ENCODE data around the gene NRXN2.
A peak's percentile ranks its signal among the peaks of the same experiment; 100 is the strongest.

Gene NRXN2

DNA sequence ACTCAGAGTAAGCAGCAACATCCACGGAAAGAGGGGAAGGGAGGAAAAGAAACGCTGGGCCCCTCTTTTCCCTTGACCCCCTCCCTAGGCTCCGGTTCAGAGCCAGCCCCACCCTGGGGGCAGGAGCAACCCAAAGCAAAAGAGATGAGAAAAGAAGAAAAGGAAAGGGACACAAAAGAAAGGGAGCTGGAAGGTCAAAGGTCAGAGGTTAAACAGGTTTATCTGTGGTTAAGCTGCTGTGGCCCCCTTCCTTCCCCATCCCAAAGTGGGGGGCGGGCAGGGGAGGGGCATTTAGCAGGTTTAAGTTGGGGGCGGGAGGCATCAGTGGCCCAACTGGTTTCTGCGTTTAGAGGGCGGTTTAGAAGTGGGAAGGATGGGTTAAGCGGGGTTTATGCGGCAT lies 96.4 kb downstream of the NRXN2 start:
- Histone ChIP-seq H3K9me3 (replicated peaks in 1 of 2; ENCODE audit: control insufficient read depth in 2 of 2, insufficient read depth in 1 of 2, low read depth in 1 of 2, low read length in 2 of 2) (no peaks in the 10 kb centered on the region), H3K9ac (ENCODE audit: low read depth, low read length, poor library complexity) (no peak overlapping the region), H2AFZ (ENCODE audit: low read length) (no peak overlapping the region), H2BK5ac (ENCODE audit: low read length) (no peak overlapping the region), H4K8ac (ENCODE audit: low read depth, low read length) (no peak overlapping the region), H3K27me3 (ENCODE audit: control insufficient read depth in 3 of 3, insufficient read depth in 3 of 3, low read depth in 1 of 3, low read length in 3 of 3) (peaks cover 0 to 4% (median 0%) of the 10 kb centered on the region in 3 experiments), H2BK120ac (ENCODE audit: low read depth, low read length) (no peak overlapping the region), H3K4me2 (ENCODE audit: insufficient read depth, low read length, poor library complexity, severe bottlenecking) (no peak overlapping the region), H3K36me3 (replicated peaks in 1 of 2; ENCODE audit: control insufficient read depth in 2 of 2, insufficient read depth in 2 of 2, low read length in 2 of 2) (peaks cover under 1 to 5% of the 10 kb centered on the region in 2 donors), H3K79me1 (ENCODE audit: low read depth, low read length) (peaks cover 2% of the 10 kb centered on the region), H4K91ac (ENCODE audit: low read depth, low read length, poor library complexity) (no peak overlapping the region), H2AK5ac (ENCODE audit: low read depth, low read length) (no peak overlapping the region), H3K18ac (ENCODE audit: low read length) (no peak overlapping the region), H3K14ac (ENCODE audit: low read length) (no peak overlapping the region), H3K23ac (ENCODE audit: low read depth, low read length, poor library complexity) (no peak overlapping the region), H2BK12ac (ENCODE audit: low read length) (no peak overlapping the region), H2BK15ac (ENCODE audit: low read length) (peak overlapping the region; percentile 55), H3K27ac (replicated peaks; ENCODE audit: low read length) (peak overlapping the region; percentile 37), H3K4me3 (ENCODE audit: low read length in 2 of 2) (no peak overlapping the region), H3K4me1 (ENCODE audit: control insufficient read depth in 2 of 2, insufficient read depth in 1 of 2, low read depth in 1 of 2, low read length in 2 of 2) (peaks cover under 1 to 11% of the 10 kb centered on the region in 2 donors), H3K4ac (ENCODE audit: low read length) (no peak overlapping the region)
- no peak for DNase-seq (ENCODE audit: low spot score)
- no CpG with 5 or more reads among the region's 9 CpGs for WGBS, 2 donors (ENCODE audit: extremely low coverage in 2 of 2, insufficient read length in 2 of 2, insufficient replicate concordance in 1 of 2)

DNA sequence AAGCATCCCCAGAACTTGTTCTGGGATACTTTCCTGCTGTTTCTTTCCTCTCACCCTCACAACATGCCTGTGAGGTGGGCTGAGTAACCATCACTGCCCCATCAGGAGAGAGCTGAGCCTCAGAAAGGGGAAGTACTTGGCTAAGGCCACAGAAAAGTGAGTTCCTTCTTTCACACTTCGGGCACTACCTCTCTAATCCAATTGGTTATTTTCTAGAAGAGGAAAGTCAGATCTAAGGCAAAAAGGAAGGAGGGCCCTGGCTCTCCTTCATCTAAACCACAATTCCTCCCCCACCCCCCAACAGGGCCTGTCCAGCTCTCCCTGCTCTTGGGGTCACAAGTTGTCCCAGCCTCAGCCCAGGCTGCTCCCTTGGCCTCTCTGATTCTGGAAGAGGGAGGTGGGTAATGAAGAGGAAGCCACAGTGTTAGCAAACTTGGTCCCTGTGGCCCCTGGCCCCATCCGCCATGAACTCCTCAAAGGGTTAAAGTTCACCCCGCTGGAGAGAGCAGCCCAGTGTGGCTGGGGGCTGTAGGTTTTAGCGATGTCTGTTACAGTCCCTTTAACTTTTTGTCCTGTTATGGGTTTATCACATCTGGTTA lies 98.0 kb downstream of the NRXN2 start:
- H3K4me1 ChIP-seq (ENCODE audit: control insufficient read depth in 2 of 2, insufficient read depth in 1 of 2, low read depth in 1 of 2, low read length in 2 of 2) = peaks cover 17 to 26% of the 10 kb centered on the region in 2 donors
- no peak for DNase-seq (ENCODE audit: low spot score)
- no peak overlapping the region for H3K4me3 ChIP-seq (ENCODE audit: low read length in 2 of 2)
- no peak overlapping the region for H2BK5ac ChIP-seq (ENCODE audit: low read length)
- H3K27me3 ChIP-seq (ENCODE audit: control insufficient read depth in 3 of 3, insufficient read depth in 3 of 3, low read depth in 1 of 3, low read length in 3 of 3) = no peaks in the 10 kb centered on the region
- H4K8ac ChIP-seq (ENCODE audit: low read depth, low read length) = no peak overlapping the region
- no peak overlapping the region for H2BK15ac ChIP-seq (ENCODE audit: low read length)
- H3K36me3 ChIP-seq (replicated peaks in 1 of 2; ENCODE audit: control insufficient read depth in 2 of 2, insufficient read depth in 2 of 2, low read length in 2 of 2) = peaks cover 0 to 5% of the 10 kb centered on the region in 2 donors
- no peak overlapping the region for H2BK120ac ChIP-seq (ENCODE audit: low read depth, low read length)
- H2AK5ac ChIP-seq (ENCODE audit: low read depth, low read length) = no peak overlapping the region
- H3K79me1 ChIP-seq (ENCODE audit: low read depth, low read length) = peaks cover 2% of the 10 kb centered on the region
- WGBS, 2 donors (ENCODE audit: extremely low coverage in 2 of 2, insufficient read length in 2 of 2, insufficient replicate concordance in 1 of 2) = no CpG with 5 or more reads among the region's 4 CpGs
- H3K27ac ChIP-seq (replicated peaks; ENCODE audit: low read length) = no peak overlapping the region
- no peak overlapping the region for H3K23ac ChIP-seq (ENCODE audit: low read depth, low read length, poor library complexity)
- H3K9ac ChIP-seq (ENCODE audit: low read depth, low read length, poor library complexity) = no peak overlapping the region
- no peaks in the 10 kb centered on the region for H3K9me3 ChIP-seq (replicated peaks in 1 of 2; ENCODE audit: control insufficient read depth in 2 of 2, insufficient read depth in 1 of 2, low read depth in 1 of 2, low read length in 2 of 2)
- no peak overlapping the region for H3K14ac ChIP-seq (ENCODE audit: low read length)
- no peak overlapping the region for H3K4ac ChIP-seq (ENCODE audit: low read length)
- H3K18ac ChIP-seq (ENCODE audit: low read length) = peak overlapping the region; percentile 53
- no peak overlapping the region for H2BK12ac ChIP-seq (ENCODE audit: low read length)
- H2AFZ ChIP-seq (ENCODE audit: low read length) = no peak overlapping the region
- no peak overlapping the region for H3K4me2 ChIP-seq (ENCODE audit: insufficient read depth, low read length, poor library complexity, severe bottlenecking)
- no peak overlapping the region for H4K91ac ChIP-seq (ENCODE audit: low read depth, low read length, poor library complexity)

DNA sequence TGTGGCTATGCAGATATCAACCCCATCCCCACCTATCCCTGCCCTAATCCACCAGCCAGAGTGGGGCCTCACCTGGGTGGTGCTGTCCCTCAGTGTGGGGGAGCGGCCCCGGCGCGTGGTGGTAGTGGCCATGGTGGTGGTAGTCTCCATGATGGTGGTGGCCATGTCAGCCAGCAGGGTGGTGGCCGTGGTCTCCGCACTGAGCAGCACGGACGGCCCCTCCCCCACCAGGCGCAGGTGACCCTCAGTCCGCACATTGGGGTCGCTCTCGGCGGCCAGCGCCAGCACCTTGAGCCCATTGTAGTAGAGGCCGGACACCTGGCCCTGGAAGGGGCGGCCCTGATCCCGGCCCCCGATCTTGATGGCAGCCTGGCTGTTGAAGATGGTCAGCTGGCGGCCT lies 100.3 kb downstream of the NRXN2 start:
- Histone ChIP-seq H3K23ac (ENCODE audit: low read depth, low read length, poor library complexity) (peak overlapping the region; percentile 48), H2BK15ac (ENCODE audit: low read length) (no peak overlapping the region), H3K36me3 (replicated peaks in 1 of 2; ENCODE audit: control insufficient read depth in 2 of 2, insufficient read depth in 2 of 2, low read length in 2 of 2) (peaks cover 0 to 5% of the 10 kb centered on the region in 2 donors), H3K4me3 (ENCODE audit: low read length in 2 of 2) (no peak overlapping the region), H2AK5ac (ENCODE audit: low read depth, low read length) (peak overlapping the region; percentile 61), H2AFZ (ENCODE audit: low read length) (no peak overlapping the region), H3K14ac (ENCODE audit: low read length) (no peak overlapping the region), H3K27ac (replicated peaks; ENCODE audit: low read length) (no peak overlapping the region), H3K79me1 (ENCODE audit: low read depth, low read length) (peaks cover 2% of the 10 kb centered on the region), H4K8ac (ENCODE audit: low read depth, low read length) (no peak overlapping the region), H3K4me2 (ENCODE audit: insufficient read depth, low read length, poor library complexity, severe bottlenecking) (no peak overlapping the region), H3K9me3 (replicated peaks in 1 of 2; ENCODE audit: control insufficient read depth in 2 of 2, insufficient read depth in 1 of 2, low read depth in 1 of 2, low read length in 2 of 2) (no peaks in the 10 kb centered on the region), H2BK5ac (ENCODE audit: low read length) (no peak overlapping the region), H3K27me3 (ENCODE audit: control insufficient read depth in 3 of 3, insufficient read depth in 3 of 3, low read depth in 1 of 3, low read length in 3 of 3) (no peaks in the 10 kb centered on the region), H2BK12ac (ENCODE audit: low read length) (peak overlapping the region; percentile 52), H2BK120ac (ENCODE audit: low read depth, low read length) (no peak overlapping the region), H3K9ac (ENCODE audit: low read depth, low read length, poor library complexity) (peak overlapping the region; percentile 60), H3K4me1 (ENCODE audit: control insufficient read depth in 2 of 2, insufficient read depth in 1 of 2, low read depth in 1 of 2, low read length in 2 of 2) (peaks cover 22 to 30% of the 10 kb centered on the region in 2 donors), H3K4ac (ENCODE audit: low read length) (no peak overlapping the region), H3K18ac (ENCODE audit: low read length) (no peak overlapping the region), H4K91ac (ENCODE audit: low read depth, low read length, poor library complexity) (no peak overlapping the region)
- no peak for DNase-seq (ENCODE audit: low spot score)
- no CpG with 5 or more reads among the region's 19 CpGs for WGBS, 2 donors (ENCODE audit: extremely low coverage in 2 of 2, insufficient read length in 2 of 2, insufficient replicate concordance in 1 of 2)

DNA sequence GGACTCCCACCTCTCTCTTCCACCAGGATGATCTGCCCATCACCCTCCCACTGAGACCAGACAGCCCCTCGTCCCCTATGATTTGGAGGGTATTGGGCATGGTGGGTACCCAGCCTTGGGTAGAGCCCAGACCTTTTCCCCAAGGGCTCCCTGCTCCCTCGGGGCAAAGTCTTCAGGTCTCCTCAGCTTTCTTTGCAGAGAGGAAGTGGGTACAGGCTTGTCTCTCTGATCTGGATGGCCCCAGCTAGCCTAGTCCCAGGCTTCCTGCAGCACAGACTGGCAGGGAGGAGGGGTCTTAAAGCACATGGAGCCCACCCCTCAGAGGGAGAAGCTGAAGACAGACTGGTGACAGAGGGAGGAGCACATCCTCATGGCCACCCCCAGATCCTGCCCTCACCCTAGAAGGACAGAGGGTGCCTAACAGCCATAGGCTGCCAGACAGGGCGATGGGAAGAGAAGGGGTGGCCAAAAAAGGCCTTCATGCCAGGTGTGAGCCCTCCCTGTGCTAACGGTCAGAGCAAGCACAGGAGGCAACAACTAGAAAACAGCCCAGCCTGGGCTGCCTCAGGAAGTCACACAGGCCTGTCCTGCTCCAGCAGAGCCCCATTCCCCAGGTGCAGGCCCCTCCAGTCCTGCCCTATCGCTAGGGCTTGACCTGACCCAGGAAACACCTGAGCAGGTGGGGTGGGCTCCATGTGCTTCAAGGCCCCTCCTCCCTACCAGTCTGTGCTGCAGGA lies 101.5 kb downstream of the NRXN2 start:
- Histone ChIP-seq H3K4me3 (ENCODE audit: low read length in 2 of 2) (peak overlapping the region in 1 of 2 donors; percentile 29), H3K79me1 (ENCODE audit: low read depth, low read length) (peaks cover 2% of the 10 kb centered on the region), H4K8ac (ENCODE audit: low read depth, low read length) (no peak overlapping the region), H3K18ac (ENCODE audit: low read length) (peak overlapping the region; percentile 1), H2BK5ac (ENCODE audit: low read length) (peak overlapping the region; percentile 4), H3K23ac (ENCODE audit: low read depth, low read length, poor library complexity) (no peak overlapping the region), H3K27ac (replicated peaks; ENCODE audit: low read length) (peak overlapping the region; percentile 39), H3K4me1 (ENCODE audit: control insufficient read depth in 2 of 2, insufficient read depth in 1 of 2, low read depth in 1 of 2, low read length in 2 of 2) (peaks cover 22 to 25% of the 10 kb centered on the region in 2 donors), H4K91ac (ENCODE audit: low read depth, low read length, poor library complexity) (no peak overlapping the region), H3K14ac (ENCODE audit: low read length) (no peak overlapping the region), H3K27me3 (ENCODE audit: control insufficient read depth in 3 of 3, insufficient read depth in 3 of 3, low read depth in 1 of 3, low read length in 3 of 3) (no peaks in the 10 kb centered on the region), H2AFZ (ENCODE audit: low read length) (no peak overlapping the region), H3K4ac (ENCODE audit: low read length) (no peak overlapping the region), H3K36me3 (replicated peaks in 1 of 2; ENCODE audit: control insufficient read depth in 2 of 2, insufficient read depth in 2 of 2, low read length in 2 of 2) (peaks cover 4 to 5% of the 10 kb centered on the region in 2 donors), H2BK15ac (ENCODE audit: low read length) (no peak overlapping the region), H3K4me2 (ENCODE audit: insufficient read depth, low read length, poor library complexity, severe bottlenecking) (no peak overlapping the region), H2BK12ac (ENCODE audit: low read length) (no peak overlapping the region), H3K9me3 (replicated peaks in 1 of 2; ENCODE audit: control insufficient read depth in 2 of 2, insufficient read depth in 1 of 2, low read depth in 1 of 2, low read length in 2 of 2) (no peaks in the 10 kb centered on the region), H2AK5ac (ENCODE audit: low read depth, low read length) (peak overlapping the region; percentile 29), H3K9ac (ENCODE audit: low read depth, low read length, poor library complexity) (no peak overlapping the region), H2BK120ac (ENCODE audit: low read depth, low read length) (no peak overlapping the region)
- no peak for DNase-seq (ENCODE audit: low spot score)
- WGBS, 2 donors (ENCODE audit: extremely low coverage in 2 of 2, insufficient read length in 2 of 2, insufficient replicate concordance in 1 of 2) = no CpG with 5 or more reads among the region's 5 CpGs

Data from neuronal stem cell (in vitro differentiated cells).